WTC11 (cell line): ENCODE data around the gene LHFPL2. TPM values are rescaled to one million over a fixed set of nuclear protein-coding genes. Genes with fewer than 3 reads are reported as not detected.

ENCODE experiments used
- ATAC-seq: fragments of 200-7000 bp; cut with Tn5 transposase; 2 replicates; pipeline ENCODE4 v1.10.0; 2021; ENCODE audit warnings: mild to moderate bottlenecking, moderate library complexity
- CTCF ChIA-PET: fragments of 300-600 bp; sonication (Branson Sonifier 250); formaldehyde crosslinking; loops from one replicate; lab custom pipeline; 2021; ENCODE audit warnings: antibody characterized with exemption; lab: Charles Lee
- POLR2A ChIA-PET: fragments of 350-600 bp; sonication (Branson Sonifier 250); formaldehyde crosslinking; loops from one replicate; lab custom pipeline; 2021; ENCODE audit warnings: antibody characterized with exemption; lab: Charles Lee
- DNase-seq: peaks from one replicate; pipeline ENCODE4 v3.0.0; 2021; ENCODE audit warnings: low spot score
- H3K27ac Mint-ChIP-seq: 2 replicates; pipeline ENCODE4 v1.8.0; 2021; ENCODE audit warnings: mixed read lengths
- H3K27me3 Mint-ChIP-seq: 2 replicates; pipeline ENCODE4 v1.8.0; 2021; ENCODE audit warnings: low read depth, mild to moderate bottlenecking, moderate library complexity, mixed read lengths
- H3K36me3 Mint-ChIP-seq: 2 replicates; pipeline ENCODE4 v1.8.0; 2021; ENCODE audit warnings: mixed read lengths
- H3K4me1 Mint-ChIP-seq: 2 replicates; pipeline ENCODE4 v1.8.0; 2022; ENCODE audit warnings: mixed read lengths
- H3K4me3 Mint-ChIP-seq: 2 replicates; pipeline ENCODE4 v1.8.0; 2021; ENCODE audit warnings: mild to moderate bottlenecking, moderate library complexity, mixed read lengths
- H3K9me3 Mint-ChIP-seq: 2 replicates; pipeline ENCODE4 v1.8.0; 2021; ENCODE audit warnings: mixed read lengths
- JAZF1 ChIP-seq: fragments of 250-450 bp; sonication (Bioruptor Pico); IDR thresholded peaks from 2 replicates; pipeline ENCODE4 v1.9.0; 2021; ENCODE audit warnings: moderate library complexity, mild to moderate bottlenecking, inconsistent platforms
- SMAD3 ChIP-seq: sonication (generic); formaldehyde crosslinking; IDR thresholded peaks from 2 replicates; pipeline ENCODE4 v1.8.0; 2022; ENCODE audit warnings: missing genetic modification reagents, mild to moderate bottlenecking, borderline replicate concordance
- SMAD4 ChIP-seq: sonication (generic); formaldehyde crosslinking; IDR thresholded peaks from 2 replicates; pipeline ENCODE4 v1.8.0; 2022; ENCODE audit warnings: mild to moderate bottlenecking, missing genetic modification reagents
- TEAD4 ChIP-seq: sonication (generic); formaldehyde crosslinking; IDR thresholded peaks from 2 replicates; pipeline ENCODE4 v1.8.0; 2022; ENCODE audit warnings: mild to moderate bottlenecking, missing genetic modification reagents
- ZNF416 ChIP-seq: fragments of 250-450 bp; sonication (Bioruptor Pico); IDR thresholded peaks from 2 replicates; pipeline ENCODE4 v1.9.0; 2021; ENCODE audit warnings: mild to moderate bottlenecking, inconsistent platforms
- total RNA-seq: library from RNA; stranded (reverse); gene quantifications from 3 replicates; pipeline ENCODE4 v1.2.3, GENCODE V29; 2021
- TF ChIP-seq, protein P1 (sequence below): fragments of 250-450 bp; sonication (Bioruptor Pico); IDR thresholded peaks from 2 replicates; pipeline ENCODE4 v1.8.0; 2021; ENCODE audit warnings: mild to moderate bottlenecking
- TF ChIP-seq, protein P2 (sequence below): sonication (generic); formaldehyde crosslinking; IDR thresholded peaks from 2 replicates; pipeline ENCODE4 v1.8.1; 2023; ENCODE audit warnings: mild to moderate bottlenecking, missing genetic modification reagents, borderline replicate concordance
- TF ChIP-seq, protein P3 (sequence below): sonication (generic); formaldehyde crosslinking; IDR thresholded peaks from 2 replicates; pipeline ENCODE4 v1.8.0; 2022; ENCODE audit warnings: mild to moderate bottlenecking, missing genetic modification reagents
- TF ChIP-seq, protein P4 (sequence below): sonication (generic); formaldehyde crosslinking; IDR thresholded peaks from 2 replicates; pipeline ENCODE4 v1.8.1; 2022; ENCODE audit warnings: low read depth, mild to moderate bottlenecking, moderate library complexity, missing genetic modification reagents, borderline replicate concordance
- TF ChIP-seq, protein P5 (sequence below): sonication (generic); formaldehyde crosslinking; IDR thresholded peaks from 2 replicates; pipeline ENCODE4 v1.8.1; 2023; ENCODE audit warnings: mild to moderate bottlenecking, missing genetic modification reagents, moderate library complexity
- TF ChIP-seq, protein P6 (sequence below): sonication (generic); formaldehyde crosslinking; IDR thresholded peaks from 2 replicates; pipeline ENCODE4 v1.8.1; 2022; ENCODE audit warnings: mild to moderate bottlenecking, moderate library complexity, missing genetic modification reagents
- TF ChIP-seq, protein P7 (sequence below): fragments of 250-450 bp; sonication (Bioruptor Pico); IDR thresholded peaks from 2 replicates; pipeline ENCODE4 v1.9.0; 2021; ENCODE audit warnings: moderate library complexity, mild to moderate bottlenecking, inconsistent platforms, borderline replicate concordance
- TF ChIP-seq, protein P8 (sequence below): sonication (generic); formaldehyde crosslinking; IDR thresholded peaks from 2 replicates; pipeline ENCODE4 v1.8.1; 2022; ENCODE audit warnings: missing genetic modification reagents, borderline replicate concordance
- TF ChIP-seq, protein P9 (sequence below): sonication (generic); formaldehyde crosslinking; IDR thresholded peaks from 2 replicates; pipeline ENCODE4 v1.8.1; 2022; ENCODE audit warnings: low read depth, missing genetic modification reagents, borderline replicate concordance

LHFPL2 gene
- total RNA-seq, 1 experiment from 2014 or later: 40.6 TPM

DNA sequence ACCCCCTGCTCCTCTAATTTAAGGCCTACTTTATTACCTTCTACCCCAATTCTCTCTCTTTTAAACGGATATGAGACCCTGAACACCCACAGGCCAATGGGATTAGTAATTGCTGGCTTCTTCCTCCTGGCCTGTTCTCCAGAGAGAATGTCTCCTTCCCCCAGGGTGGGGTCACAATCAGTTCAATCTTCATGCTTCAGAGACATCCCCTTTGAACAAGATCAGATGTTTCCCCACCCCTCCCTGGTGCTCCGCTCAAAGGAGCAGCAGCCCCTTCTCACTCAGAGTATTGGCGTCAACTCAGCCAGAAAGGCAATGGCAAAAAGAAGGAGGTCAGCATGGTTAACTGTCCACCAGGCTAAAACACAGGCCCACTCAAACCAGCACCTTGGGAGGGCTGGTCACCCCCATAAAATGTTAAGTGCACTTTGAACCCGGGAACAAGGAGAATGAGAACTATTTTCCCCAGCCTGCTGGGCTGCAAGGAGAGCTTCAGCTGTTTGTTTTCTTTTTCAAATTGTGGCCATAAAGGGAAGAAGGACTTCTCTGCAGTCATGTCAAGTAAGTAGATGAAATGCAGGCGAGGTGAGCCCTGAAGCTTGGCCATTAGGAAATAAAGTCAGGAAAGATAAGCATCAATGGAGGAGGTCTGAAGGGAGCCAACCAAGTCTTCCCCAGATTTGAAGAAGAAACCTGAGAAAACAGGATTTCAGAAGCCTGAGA is 20.1 kb downstream of the LHFPL2 start:
- H3K9me3 Mint-ChIP-seq: peaks cover 6% of the 10 kb centered on the region; the same call in 1 of the 2 replicates
- peaks cover 59% of the 10 kb centered on the region for H3K36me3 Mint-ChIP-seq
- no peak for DNase-seq
- no peaks in the 10 kb centered on the region for H3K27me3 Mint-ChIP-seq
- H3K27ac Mint-ChIP-seq: peak overlapping the region; percentile 24
- no peak for TF ChIP-seq TEAD4
- POLR2A ChIA-PET: no interaction called here
- CTCF ChIA-PET: interaction anchor here (1.1 to 1.4 kb wide), 5 partner anchors 10 to 308 kb away, joined by 3 to 5 read pairs (median 3); no protein-coding TSS in a partner anchor
- H3K4me3 Mint-ChIP-seq: no peak overlapping the region
- no peak for ATAC-seq
- H3K4me1 Mint-ChIP-seq: peaks cover 20% of the 10 kb centered on the region

DNA sequence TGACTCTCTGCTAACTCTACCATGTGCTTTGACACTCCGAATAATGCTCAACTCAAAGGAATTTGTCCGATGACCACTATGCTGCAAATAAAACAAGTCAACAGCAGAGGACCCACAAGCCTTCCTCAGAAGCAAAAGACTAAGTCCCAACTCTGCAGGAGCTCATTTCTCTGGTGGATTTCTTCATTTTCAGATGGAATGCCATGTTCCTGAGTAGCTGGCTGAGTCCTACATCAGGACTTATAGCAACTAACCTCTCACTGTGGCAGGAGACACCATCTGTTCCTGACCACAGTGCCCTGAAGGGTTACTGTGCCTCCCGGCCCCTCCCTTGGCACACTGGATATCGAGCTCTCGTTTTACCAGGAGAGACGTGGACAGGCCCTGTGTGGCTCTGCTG is 20.8 kb downstream of the LHFPL2 start:
- DNase-seq: no peak
- H3K27me3 Mint-ChIP-seq: no peaks in the 10 kb centered on the region
- peaks cover 4% of the 10 kb centered on the region; the same call in 1 of the 2 replicates for H3K9me3 Mint-ChIP-seq
- peak overlapping the region; percentile 55; the same call in 1 of the 2 replicates for H3K27ac Mint-ChIP-seq
- no peak overlapping the region for H3K4me3 Mint-ChIP-seq
- CTCF ChIA-PET: interaction anchor here (0.6 to 1.4 kb wide), 9 partner anchors 9 to 307 kb away, joined by 3 to 5 read pairs (median 3); no protein-coding TSS in a partner anchor
- POLR2A ChIA-PET: interaction anchor here (0.7 kb wide), 1 partner anchor 307 kb away, joined by 3 read pairs; no protein-coding TSS in a partner anchor
- H3K4me1 Mint-ChIP-seq: peaks cover 20% of the 10 kb centered on the region
- no peak for ATAC-seq
- peaks cover 59% of the 10 kb centered on the region for H3K36me3 Mint-ChIP-seq
- no peak for TF ChIP-seq JAZF1 (CRISPR knock-in tag)
- TF ChIP-seq SMAD4: no peak
- TF ChIP-seq, all 79 proteins: peak for 0

DNA sequence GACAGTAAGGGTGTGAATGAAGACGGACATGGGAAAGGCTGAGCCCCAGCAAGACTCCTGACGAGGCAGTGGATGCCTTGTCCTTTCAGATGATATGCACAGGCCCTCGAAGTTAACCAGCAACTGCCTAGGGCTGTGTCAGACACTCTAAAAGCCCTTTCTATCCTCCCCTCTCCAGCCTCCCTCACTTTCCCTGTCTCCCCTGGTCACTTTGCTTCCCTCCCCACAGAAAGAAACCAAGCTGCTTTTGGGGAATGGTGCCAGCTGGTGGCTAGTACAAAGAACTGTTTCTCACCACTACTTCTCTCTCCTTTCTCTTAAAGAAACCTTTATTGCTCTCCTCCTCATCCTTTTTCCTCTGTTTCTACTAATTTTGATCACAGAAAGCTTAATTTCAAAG is 21.4 kb downstream of the LHFPL2 start:
- H3K27ac Mint-ChIP-seq: peak overlapping the region; percentile 55; the same call in 1 of the 2 replicates
- POLR2A ChIA-PET: interaction anchor here (0.7 kb wide), 1 partner anchor 307 kb away, joined by 3 read pairs; no protein-coding TSS in a partner anchor
- H3K27me3 Mint-ChIP-seq: no peaks in the 10 kb centered on the region
- peaks cover 20% of the 10 kb centered on the region for H3K4me1 Mint-ChIP-seq
- H3K9me3 Mint-ChIP-seq: no peaks in the 10 kb centered on the region
- CTCF ChIA-PET: interaction anchor here (0.6 to 1.4 kb wide), 9 partner anchors 9 to 306 kb away, joined by 3 to 5 read pairs (median 3); no protein-coding TSS in a partner anchor
- H3K4me3 Mint-ChIP-seq: no peak overlapping the region
- ATAC-seq (no peak), DNase-seq (no peak)
- peaks cover 59% of the 10 kb centered on the region for H3K36me3 Mint-ChIP-seq
- TF ChIP-seq, protein P1, sequence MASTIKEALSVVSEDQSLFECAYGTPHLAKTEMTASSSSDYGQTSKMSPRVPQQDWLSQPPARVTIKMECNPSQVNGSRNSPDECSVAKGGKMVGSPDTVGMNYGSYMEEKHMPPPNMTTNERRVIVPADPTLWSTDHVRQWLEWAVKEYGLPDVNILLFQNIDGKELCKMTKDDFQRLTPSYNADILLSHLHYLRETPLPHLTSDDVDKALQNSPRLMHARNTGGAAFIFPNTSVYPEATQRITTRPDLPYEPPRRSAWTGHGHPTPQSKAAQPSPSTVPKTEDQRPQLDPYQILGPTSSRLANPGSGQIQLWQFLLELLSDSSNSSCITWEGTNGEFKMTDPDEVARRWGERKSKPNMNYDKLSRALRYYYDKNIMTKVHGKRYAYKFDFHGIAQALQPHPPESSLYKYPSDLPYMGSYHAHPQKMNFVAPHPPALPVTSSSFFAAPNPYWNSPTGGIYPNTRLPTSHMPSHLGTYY (CRISPR knock-in tag): no peak
- no peak for TF ChIP-seq SMAD3 (CRISPR knock-in tag)
- TF ChIP-seq, protein P2, sequence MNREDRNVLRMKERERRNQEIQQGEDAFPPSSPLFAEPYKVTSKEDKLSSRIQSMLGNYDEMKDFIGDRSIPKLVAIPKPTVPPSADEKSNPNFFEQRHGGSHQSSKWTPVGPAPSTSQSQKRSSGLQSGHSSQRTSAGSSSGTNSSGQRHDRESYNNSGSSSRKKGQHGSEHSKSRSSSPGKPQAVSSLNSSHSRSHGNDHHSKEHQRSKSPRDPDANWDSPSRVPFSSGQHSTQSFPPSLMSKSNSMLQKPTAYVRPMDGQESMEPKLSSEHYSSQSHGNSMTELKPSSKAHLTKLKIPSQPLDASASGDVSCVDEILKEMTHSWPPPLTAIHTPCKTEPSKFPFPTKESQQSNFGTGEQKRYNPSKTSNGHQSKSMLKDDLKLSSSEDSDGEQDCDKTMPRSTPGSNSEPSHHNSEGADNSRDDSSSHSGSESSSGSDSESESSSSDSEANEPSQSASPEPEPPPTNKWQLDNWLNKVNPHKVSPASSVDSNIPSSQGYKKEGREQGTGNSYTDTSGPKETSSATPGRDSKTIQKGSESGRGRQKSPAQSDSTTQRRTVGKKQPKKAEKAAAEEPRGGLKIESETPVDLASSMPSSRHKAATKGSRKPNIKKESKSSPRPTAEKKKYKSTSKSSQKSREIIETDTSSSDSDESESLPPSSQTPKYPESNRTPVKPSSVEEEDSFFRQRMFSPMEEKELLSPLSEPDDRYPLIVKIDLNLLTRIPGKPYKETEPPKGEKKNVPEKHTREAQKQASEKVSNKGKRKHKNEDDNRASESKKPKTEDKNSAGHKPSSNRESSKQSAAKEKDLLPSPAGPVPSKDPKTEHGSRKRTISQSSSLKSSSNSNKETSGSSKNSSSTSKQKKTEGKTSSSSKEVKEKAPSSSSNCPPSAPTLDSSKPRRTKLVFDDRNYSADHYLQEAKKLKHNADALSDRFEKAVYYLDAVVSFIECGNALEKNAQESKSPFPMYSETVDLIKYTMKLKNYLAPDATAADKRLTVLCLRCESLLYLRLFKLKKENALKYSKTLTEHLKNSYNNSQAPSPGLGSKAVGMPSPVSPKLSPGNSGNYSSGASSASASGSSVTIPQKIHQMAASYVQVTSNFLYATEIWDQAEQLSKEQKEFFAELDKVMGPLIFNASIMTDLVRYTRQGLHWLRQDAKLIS (CRISPR knock-in tag): no peak
- TF ChIP-seq, protein P3, sequence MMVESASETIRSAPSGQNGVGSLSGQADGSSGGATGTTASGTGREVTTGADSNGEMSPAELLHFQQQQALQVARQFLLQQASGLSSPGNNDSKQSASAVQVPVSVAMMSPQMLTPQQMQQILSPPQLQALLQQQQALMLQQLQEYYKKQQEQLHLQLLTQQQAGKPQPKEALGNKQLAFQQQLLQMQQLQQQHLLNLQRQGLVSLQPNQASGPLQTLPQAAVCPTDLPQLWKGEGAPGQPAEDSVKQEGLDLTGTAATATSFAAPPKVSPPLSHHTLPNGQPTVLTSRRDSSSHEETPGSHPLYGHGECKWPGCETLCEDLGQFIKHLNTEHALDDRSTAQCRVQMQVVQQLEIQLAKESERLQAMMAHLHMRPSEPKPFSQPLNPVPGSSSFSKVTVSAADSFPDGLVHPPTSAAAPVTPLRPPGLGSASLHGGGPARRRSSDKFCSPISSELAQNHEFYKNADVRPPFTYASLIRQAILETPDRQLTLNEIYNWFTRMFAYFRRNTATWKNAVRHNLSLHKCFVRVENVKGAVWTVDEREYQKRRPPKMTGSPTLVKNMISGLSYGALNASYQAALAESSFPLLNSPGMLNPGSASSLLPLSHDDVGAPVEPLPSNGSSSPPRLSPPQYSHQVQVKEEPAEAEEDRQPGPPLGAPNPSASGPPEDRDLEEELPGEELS: no peak
- TF ChIP-seq, protein P4, sequence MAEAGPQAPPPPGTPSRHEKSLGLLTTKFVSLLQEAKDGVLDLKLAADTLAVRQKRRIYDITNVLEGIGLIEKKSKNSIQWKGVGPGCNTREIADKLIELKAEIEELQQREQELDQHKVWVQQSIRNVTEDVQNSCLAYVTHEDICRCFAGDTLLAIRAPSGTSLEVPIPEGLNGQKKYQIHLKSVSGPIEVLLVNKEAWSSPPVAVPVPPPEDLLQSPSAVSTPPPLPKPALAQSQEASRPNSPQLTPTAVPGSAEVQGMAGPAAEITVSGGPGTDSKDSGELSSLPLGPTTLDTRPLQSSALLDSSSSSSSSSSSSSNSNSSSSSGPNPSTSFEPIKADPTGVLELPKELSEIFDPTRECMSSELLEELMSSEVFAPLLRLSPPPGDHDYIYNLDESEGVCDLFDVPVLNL (CRISPR knock-in tag): no peak
- TF ChIP-seq, protein P5, sequence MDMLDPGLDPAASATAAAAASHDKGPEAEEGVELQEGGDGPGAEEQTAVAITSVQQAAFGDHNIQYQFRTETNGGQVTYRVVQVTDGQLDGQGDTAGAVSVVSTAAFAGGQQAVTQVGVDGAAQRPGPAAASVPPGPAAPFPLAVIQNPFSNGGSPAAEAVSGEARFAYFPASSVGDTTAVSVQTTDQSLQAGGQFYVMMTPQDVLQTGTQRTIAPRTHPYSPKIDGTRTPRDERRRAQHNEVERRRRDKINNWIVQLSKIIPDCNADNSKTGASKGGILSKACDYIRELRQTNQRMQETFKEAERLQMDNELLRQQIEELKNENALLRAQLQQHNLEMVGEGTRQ (CRISPR knock-in tag): no peak
- TF ChIP-seq, protein P6, sequence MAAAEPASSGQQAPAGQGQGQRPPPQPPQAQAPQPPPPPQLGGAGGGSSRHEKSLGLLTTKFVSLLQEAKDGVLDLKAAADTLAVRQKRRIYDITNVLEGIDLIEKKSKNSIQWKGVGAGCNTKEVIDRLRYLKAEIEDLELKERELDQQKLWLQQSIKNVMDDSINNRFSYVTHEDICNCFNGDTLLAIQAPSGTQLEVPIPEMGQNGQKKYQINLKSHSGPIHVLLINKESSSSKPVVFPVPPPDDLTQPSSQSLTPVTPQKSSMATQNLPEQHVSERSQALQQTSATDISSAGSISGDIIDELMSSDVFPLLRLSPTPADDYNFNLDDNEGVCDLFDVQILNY (CRISPR knock-in tag): no peak
- TF ChIP-seq, protein P7, sequence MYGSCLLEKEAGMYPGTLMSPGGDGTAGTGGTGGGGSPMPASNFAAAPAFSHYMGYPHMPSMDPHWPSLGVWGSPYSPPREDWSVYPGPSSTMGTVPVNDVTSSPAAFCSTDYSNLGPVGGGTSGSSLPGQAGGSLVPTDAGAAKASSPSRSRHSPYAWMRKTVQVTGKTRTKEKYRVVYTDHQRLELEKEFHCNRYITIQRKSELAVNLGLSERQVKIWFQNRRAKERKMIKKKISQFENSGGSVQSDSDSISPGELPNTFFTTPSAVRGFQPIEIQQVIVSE (CRISPR knock-in tag): no peak
- TF ChIP-seq, protein P8, sequence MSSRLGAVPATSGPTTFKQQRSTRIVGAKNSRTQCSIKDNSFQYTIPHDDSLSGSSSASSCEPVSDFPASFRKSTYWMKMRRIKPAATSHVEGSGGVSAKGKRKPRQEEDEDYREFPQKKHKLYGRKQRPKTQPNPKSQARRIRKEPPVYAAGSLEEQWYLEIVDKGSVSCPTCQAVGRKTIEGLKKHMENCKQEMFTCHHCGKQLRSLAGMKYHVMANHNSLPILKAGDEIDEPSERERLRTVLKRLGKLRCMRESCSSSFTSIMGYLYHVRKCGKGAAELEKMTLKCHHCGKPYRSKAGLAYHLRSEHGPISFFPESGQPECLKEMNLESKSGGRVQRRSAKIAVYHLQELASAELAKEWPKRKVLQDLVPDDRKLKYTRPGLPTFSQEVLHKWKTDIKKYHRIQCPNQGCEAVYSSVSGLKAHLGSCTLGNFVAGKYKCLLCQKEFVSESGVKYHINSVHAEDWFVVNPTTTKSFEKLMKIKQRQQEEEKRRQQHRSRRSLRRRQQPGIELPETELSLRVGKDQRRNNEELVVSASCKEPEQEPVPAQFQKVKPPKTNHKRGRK (CRISPR knock-in tag): no peak
- no peak for TF ChIP-seq ZNF416 (CRISPR knock-in tag)
- TF ChIP-seq, protein P9, sequence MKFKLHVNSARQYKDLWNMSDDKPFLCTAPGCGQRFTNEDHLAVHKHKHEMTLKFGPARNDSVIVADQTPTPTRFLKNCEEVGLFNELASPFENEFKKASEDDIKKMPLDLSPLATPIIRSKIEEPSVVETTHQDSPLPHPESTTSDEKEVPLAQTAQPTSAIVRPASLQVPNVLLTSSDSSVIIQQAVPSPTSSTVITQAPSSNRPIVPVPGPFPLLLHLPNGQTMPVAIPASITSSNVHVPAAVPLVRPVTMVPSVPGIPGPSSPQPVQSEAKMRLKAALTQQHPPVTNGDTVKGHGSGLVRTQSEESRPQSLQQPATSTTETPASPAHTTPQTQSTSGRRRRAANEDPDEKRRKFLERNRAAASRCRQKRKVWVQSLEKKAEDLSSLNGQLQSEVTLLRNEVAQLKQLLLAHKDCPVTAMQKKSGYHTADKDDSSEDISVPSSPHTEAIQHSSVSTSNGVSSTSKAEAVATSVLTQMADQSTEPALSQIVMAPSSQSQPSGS (CRISPR knock-in tag): no peak
